ENCODE results near the gene RCAN3.
"Not testable (repeated sequence)": the region's sequence is repeated elsewhere in the genome, so short reads cannot be mapped to it uniquely, and the experiment has no call there.

Gene RCAN3

GRCh38 chr1:24535778-24536177, 33.1 kb downstream of the RCAN3 start:
- no peak overlapping the region for H3K27ac ChIP-seq (ENCODE audit: low read depth, low read length)
- no peaks in the 10 kb centered on the region for H3K27me3 ChIP-seq (ENCODE audit: control insufficient read depth, insufficient read depth, low read length)
- H3K36me3 ChIP-seq (ENCODE audit: control insufficient read depth, insufficient read depth, low read length) = peaks cover 12% of the 10 kb centered on the region
- H3K4me3 ChIP-seq (ENCODE audit: low read depth, low read length) = no peak overlapping the region
- no peaks in the 10 kb centered on the region for H3K9me3 ChIP-seq (ENCODE audit: control insufficient read depth, insufficient read depth, low read depth, low read length)
- H3K9ac ChIP-seq (ENCODE audit: low read length) = no peak overlapping the region
- H3K4me1 ChIP-seq (ENCODE audit: control insufficient read depth, insufficient read depth, low read length) = peaks cover 19% of the 10 kb centered on the region

GRCh38 chr1:24536391-24536840, 33.8 kb downstream of the RCAN3 start:
- Histone ChIP-seq H3K27ac (ENCODE audit: low read depth, low read length) (no peak overlapping the region), H3K4me3 (ENCODE audit: low read depth, low read length) (no peak overlapping the region), H3K27me3 (ENCODE audit: control insufficient read depth, insufficient read depth, low read length) (no peaks in the 10 kb centered on the region), H3K9me3 (ENCODE audit: control insufficient read depth, insufficient read depth, low read depth, low read length) (no peaks in the 10 kb centered on the region), H3K4me1 (ENCODE audit: control insufficient read depth, insufficient read depth, low read length) (peaks cover 25% of the 10 kb centered on the region), H3K36me3 (ENCODE audit: control insufficient read depth, insufficient read depth, low read length) (peaks cover 12% of the 10 kb centered on the region), H3K9ac (ENCODE audit: low read length) (no peak overlapping the region)

GRCh38 chr1:24540051-24540905, 37.6 kb downstream of the RCAN3 start:
- no peak overlapping the region for H3K4me3 ChIP-seq (ENCODE audit: low read depth, low read length)
- H3K4me1 ChIP-seq (ENCODE audit: control insufficient read depth, insufficient read depth, low read length) = peaks cover 27% of the 10 kb centered on the region
- peaks cover 5% of the 10 kb centered on the region; the same call in 1 of the 2 replicates for H3K36me3 ChIP-seq (ENCODE audit: control insufficient read depth, insufficient read depth, low read length)
- no peaks in the 10 kb centered on the region for H3K9me3 ChIP-seq (ENCODE audit: control insufficient read depth, insufficient read depth, low read depth, low read length)
- H3K9ac ChIP-seq (ENCODE audit: low read length) = no peak overlapping the region
- no peaks in the 10 kb centered on the region for H3K27me3 ChIP-seq (ENCODE audit: control insufficient read depth, insufficient read depth, low read length)
- H3K27ac ChIP-seq (ENCODE audit: low read depth, low read length) = no peak overlapping the region

GRCh38 chr1:24540906-24541710, 38.5 kb downstream of the RCAN3 start:
- peaks cover 20% of the 10 kb centered on the region for H3K4me1 ChIP-seq (ENCODE audit: control insufficient read depth, insufficient read depth, low read length)

DNA sequence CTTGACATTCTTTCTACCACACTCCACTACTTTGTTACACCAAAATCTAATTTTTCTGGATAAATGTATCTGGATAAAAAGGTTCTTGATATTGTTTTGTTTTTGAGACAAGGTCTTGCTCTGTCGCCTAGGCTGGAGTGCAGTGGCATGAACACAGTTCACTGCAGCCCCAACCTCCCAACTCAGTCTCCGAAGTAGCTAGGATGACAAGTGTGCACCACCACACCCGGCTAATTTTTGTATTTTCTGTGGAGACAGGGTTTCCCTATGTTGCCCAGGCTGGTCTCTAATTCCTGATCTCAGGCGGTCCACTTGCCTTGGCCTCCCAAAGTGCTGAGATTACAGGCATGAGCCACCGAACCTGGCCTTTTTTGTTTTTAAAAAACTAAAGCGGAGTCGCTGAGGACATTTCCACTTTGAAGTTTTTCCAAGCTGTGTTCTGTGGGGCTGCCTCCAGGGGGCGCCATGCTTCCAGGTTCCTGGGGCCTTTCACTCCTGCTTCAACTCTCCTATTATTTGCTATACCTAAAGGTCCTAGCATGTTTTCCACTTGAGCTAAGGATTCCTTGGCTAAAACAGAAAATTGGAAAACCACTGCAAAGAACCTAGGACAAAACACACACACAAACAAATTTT, 39.2 kb downstream of the RCAN3 start:
- H3K4me1 ChIP-seq (ENCODE audit: control insufficient read depth, insufficient read depth, low read length) = peaks cover 15% of the 10 kb centered on the region
- no peak overlapping the region for H3K4me3 ChIP-seq (ENCODE audit: low read depth, low read length)
- H3K27me3 ChIP-seq (ENCODE audit: control insufficient read depth, insufficient read depth, low read length) = no peaks in the 10 kb centered on the region
- no peaks in the 10 kb centered on the region for H3K36me3 ChIP-seq (ENCODE audit: control insufficient read depth, insufficient read depth, low read length)
- H3K9me3 ChIP-seq (ENCODE audit: control insufficient read depth, insufficient read depth, low read depth, low read length) = no peaks in the 10 kb centered on the region
- H3K27ac ChIP-seq (ENCODE audit: low read depth, low read length) = no peak overlapping the region
- H3K9ac ChIP-seq (ENCODE audit: low read length) = no peak overlapping the region

More at GRCh38 chr1:24540906-24541710, 38.5 kb downstream of the RCAN3 start:
- H3K27me3 ChIP-seq (ENCODE audit: control insufficient read depth, insufficient read depth, low read length) = no peaks in the 10 kb centered on the region
- H3K27ac ChIP-seq (ENCODE audit: low read depth, low read length) = no peak overlapping the region
- no peaks in the 10 kb centered on the region for H3K9me3 ChIP-seq (ENCODE audit: control insufficient read depth, insufficient read depth, low read depth, low read length)
- no peak overlapping the region for H3K9ac ChIP-seq (ENCODE audit: low read length)
- no peak overlapping the region for H3K4me3 ChIP-seq (ENCODE audit: low read depth, low read length)
- H3K36me3 ChIP-seq (ENCODE audit: control insufficient read depth, insufficient read depth, low read length) = no peaks in the 10 kb centered on the region

DNA sequence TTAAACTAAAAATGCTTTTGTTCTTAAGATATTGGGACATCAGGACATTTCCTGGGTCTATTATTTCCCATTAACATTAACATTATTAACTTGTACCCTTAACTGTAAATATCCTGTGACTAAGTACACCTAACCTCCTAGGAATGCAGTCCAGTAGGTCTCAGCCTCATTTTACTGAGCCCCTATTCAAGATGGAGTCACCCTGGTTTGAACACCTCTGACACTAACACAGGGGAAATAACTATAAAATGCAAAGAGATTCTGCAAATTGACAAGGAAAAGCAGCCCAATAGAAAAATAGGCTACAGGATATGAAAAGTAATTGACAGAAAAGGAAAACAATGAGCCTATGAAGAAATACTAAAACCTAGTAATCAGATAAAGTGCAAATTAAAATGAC, 41.6 kb downstream of the RCAN3 start:
- no peaks in the 10 kb centered on the region for H3K36me3 ChIP-seq (ENCODE audit: control insufficient read depth, insufficient read depth, low read length)
- H3K27ac ChIP-seq (ENCODE audit: low read depth, low read length) = no peak overlapping the region
- no peak overlapping the region for H3K9ac ChIP-seq (ENCODE audit: low read length)
- no peaks in the 10 kb centered on the region for H3K27me3 ChIP-seq (ENCODE audit: control insufficient read depth, insufficient read depth, low read length)
- H3K9me3 ChIP-seq (ENCODE audit: control insufficient read depth, insufficient read depth, low read depth, low read length) = no peaks in the 10 kb centered on the region
- H3K4me3 ChIP-seq (ENCODE audit: low read depth, low read length) = no peak overlapping the region
- H3K4me1 ChIP-seq (ENCODE audit: control insufficient read depth, insufficient read depth, low read length) = peaks cover 15% of the 10 kb centered on the region

GRCh38 chr1:24545662-24546061, 43.0 kb downstream of the RCAN3 start:
- H3K36me3 ChIP-seq (ENCODE audit: control insufficient read depth, insufficient read depth, low read length) = no peaks in the 10 kb centered on the region
- no peak overlapping the region for H3K9ac ChIP-seq (ENCODE audit: low read length)
- H3K9me3 ChIP-seq (ENCODE audit: control insufficient read depth, insufficient read depth, low read depth, low read length) = no peaks in the 10 kb centered on the region
- H3K27me3 ChIP-seq (ENCODE audit: control insufficient read depth, insufficient read depth, low read length) = no peaks in the 10 kb centered on the region
- peaks cover 13% of the 10 kb centered on the region for H3K4me1 ChIP-seq (ENCODE audit: control insufficient read depth, insufficient read depth, low read length)
- H3K27ac ChIP-seq (ENCODE audit: low read depth, low read length) = no peak overlapping the region
- no peak overlapping the region for H3K4me3 ChIP-seq (ENCODE audit: low read depth, low read length)

DNA sequence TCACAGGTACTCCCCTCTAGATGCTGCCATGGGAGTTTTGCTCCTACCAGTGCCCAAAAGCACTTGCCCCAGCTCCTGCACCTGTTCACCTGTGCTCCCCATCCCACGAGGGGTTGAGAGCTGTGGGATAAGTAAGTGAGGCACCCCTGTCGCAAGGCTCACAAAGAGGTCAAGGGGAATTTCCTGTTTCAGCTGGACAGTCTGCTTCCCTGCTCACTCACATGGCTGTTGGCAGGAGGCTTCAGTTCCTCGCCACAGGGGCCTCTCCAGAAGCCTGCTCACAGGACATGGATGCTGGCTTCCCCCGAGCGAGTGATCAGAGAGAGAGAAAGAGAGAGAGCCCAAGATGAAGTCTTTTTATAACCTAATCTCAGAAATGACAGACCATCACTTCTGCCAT, 44.6 kb downstream of the RCAN3 start:
- H3K27me3 ChIP-seq (ENCODE audit: control insufficient read depth, insufficient read depth, low read length) = no peaks in the 10 kb centered on the region
- no peak overlapping the region for H3K4me3 ChIP-seq (ENCODE audit: low read depth, low read length)
- peaks cover 2% of the 10 kb centered on the region; the same call in 1 of the 2 replicates for H3K4me1 ChIP-seq (ENCODE audit: control insufficient read depth, insufficient read depth, low read length)
- no peaks in the 10 kb centered on the region for H3K36me3 ChIP-seq (ENCODE audit: control insufficient read depth, insufficient read depth, low read length)
- H3K9ac ChIP-seq (ENCODE audit: low read length) = no peak overlapping the region
- H3K27ac ChIP-seq (ENCODE audit: low read depth, low read length) = no peak overlapping the region
- no peaks in the 10 kb centered on the region for H3K9me3 ChIP-seq (ENCODE audit: control insufficient read depth, insufficient read depth, low read depth, low read length)

GRCh38 chr1:24548070-24548469, 45.4 kb downstream of the RCAN3 start:
- H3K9me3 ChIP-seq (ENCODE audit: control insufficient read depth, insufficient read depth, low read depth, low read length) = no peaks in the 10 kb centered on the region
- no peaks in the 10 kb centered on the region for H3K36me3 ChIP-seq (ENCODE audit: control insufficient read depth, insufficient read depth, low read length)
- no peak overlapping the region for H3K9ac ChIP-seq (ENCODE audit: low read length)
- H3K4me3 ChIP-seq (ENCODE audit: low read depth, low read length) = no peak overlapping the region
- no peak overlapping the region for H3K27ac ChIP-seq (ENCODE audit: low read depth, low read length)
- H3K4me1 ChIP-seq (ENCODE audit: control insufficient read depth, insufficient read depth, low read length) = peaks cover 6% of the 10 kb centered on the region; the same call in 1 of the 2 replicates
- no peaks in the 10 kb centered on the region for H3K27me3 ChIP-seq (ENCODE audit: control insufficient read depth, insufficient read depth, low read length)

- not testable (repeated sequence) for H3K4me3 ChIP-seq (ENCODE audit: low read depth, low read length); H3K9ac ChIP-seq (ENCODE audit: low read length); H3K27me3 ChIP-seq (ENCODE audit: control insufficient read depth, insufficient read depth, low read length); H3K36me3 ChIP-seq (ENCODE audit: control insufficient read depth, insufficient read depth, low read length); H3K27ac ChIP-seq (ENCODE audit: low read depth, low read length); H3K4me1 ChIP-seq (ENCODE audit: control insufficient read depth, insufficient read depth, low read length); H3K9me3 ChIP-seq (ENCODE audit: control insufficient read depth, insufficient read depth, low read depth, low read length)
These were observed 46.6 kb downstream of the RCAN3 start for GRCh38 chr1:24549210-24549609.

Data from HUES6 (cell line).